GM19372 (cell line): ENCODE results near the gene SBNO1.
"Not testable (repeated sequence)": the region's sequence is repeated elsewhere in the genome, so short reads cannot be mapped to it uniquely, and the experiment has no call there.

ENCODE experiments used
- ATAC-seq: cut with Tn5 transposase; IDR thresholded peaks from one replicate; pipeline ENCODE4 v1.9.1; 2021; ENCODE audit warnings: mild to moderate bottlenecking, low read depth, moderate library complexity; ENCODE audit not compliant: unreplicated experiment

The SBNO1 gene

GRCh38 chr12:123364532-123365024, at the start of gene SBNO1:
SBNO1 (minus strand) TSS chr12:123364847; CDS start chr12:123350441, 14,406 bp downstream.
- peak; percentile 46 for ATAC-seq

DNA sequence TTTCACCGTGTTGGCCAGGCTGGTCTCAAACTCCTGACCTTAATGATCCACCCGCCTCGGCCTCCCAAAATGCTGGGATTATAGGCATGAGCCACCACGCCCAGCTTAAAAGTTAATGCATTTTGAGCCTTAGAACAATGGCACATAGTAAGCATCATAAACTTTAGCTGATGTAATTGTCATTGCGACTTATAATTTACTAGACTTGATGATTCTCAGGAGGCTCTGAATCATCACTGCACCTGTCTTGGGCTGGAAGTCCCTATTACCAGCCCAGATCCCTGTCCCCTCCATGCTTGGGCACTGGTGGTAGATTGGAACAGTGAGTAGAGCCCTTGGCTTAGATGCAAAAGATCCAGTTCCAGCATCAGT, 45.4 kb upstream of the SBNO1 start:
- ATAC-seq, result no peak

GRCh38 chr12:123409284-123410040, 44.8 kb upstream of the SBNO1 start:
- not testable (repeated sequence) for ATAC-seq

DNA sequence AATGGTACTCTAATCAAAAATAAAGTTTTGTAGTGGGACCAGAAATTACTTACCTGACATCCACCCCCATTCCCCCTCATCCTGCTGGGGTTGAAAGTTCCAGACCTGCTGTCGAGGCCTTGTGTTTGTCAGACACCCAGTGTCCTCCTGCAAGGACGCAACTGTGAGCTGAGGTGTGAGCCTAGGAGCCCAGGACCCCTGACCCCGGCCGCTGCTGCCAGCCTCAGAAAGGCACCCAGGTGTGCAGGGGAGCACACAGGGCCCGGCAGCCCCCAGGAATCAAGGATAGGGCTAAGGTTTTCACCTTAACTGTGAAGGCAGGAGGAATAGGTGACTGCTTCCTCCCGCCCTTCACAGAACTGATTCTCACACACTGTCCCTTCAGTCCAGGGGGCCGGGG, 44.0 kb upstream of the SBNO1 start:
- ATAC-seq, result not testable (repeated sequence)

DNA sequence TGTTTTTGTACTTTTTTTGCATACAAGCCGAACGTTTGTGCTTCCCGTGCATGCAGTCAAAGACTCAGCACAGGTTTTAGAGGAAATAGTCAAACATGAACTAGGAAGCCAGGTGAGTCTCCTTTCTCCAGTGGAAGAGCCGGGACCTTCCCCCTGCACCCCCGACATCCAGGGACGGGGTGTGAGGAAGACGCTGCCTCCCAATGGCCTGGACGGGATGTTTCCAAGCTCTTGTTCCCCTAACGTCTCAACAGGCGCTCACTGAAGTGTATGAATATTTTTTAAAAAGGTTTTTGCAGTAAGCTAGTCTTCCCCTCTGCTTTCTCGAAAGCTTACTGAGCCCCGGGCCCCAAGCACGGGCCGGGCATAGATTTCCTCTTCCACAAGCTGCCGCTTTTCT, 43.3 kb upstream of the SBNO1 start:
- not testable (repeated sequence) for ATAC-seq

GRCh38 chr12:123407269-123407668, 42.6 kb upstream of the SBNO1 start:
- not testable (repeated sequence) for ATAC-seq

GRCh38 chr12:123404581-123404980, 39.9 kb upstream of the SBNO1 start:
- no peak for ATAC-seq

GRCh38 chr12:123401753-123402683, 37.4 kb upstream of the SBNO1 start:
- no peak for ATAC-seq

DNA sequence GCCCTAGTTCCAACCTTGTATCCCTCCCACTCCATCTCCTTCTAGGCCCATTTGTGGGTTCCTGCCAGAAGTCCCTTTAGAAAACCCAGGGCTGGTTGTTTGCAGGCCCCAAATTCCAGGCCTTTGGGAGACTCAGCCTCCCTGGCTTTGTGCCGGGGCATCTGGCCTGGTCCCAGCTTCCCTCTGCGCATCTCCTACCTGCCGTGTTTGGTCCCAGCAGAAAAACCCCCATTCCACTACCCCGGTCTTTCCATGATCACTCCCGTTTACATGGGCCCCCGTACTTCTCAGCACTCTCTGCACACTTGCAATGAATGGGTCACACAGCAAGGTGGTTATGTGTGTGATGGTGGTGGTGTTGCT, 34.6 kb upstream of the SBNO1 start:
- no peak for ATAC-seq

GRCh38 chr12:123398550-123399254, 34.1 kb upstream of the SBNO1 start:
- no peak for ATAC-seq

GRCh38 chr12:123398177-123398549, 33.5 kb upstream of the SBNO1 start:
- ATAC-seq, result no peak

GRCh38 chr12:123397400-123397799, 32.8 kb upstream of the SBNO1 start:
- no peak for ATAC-seq

DNA sequence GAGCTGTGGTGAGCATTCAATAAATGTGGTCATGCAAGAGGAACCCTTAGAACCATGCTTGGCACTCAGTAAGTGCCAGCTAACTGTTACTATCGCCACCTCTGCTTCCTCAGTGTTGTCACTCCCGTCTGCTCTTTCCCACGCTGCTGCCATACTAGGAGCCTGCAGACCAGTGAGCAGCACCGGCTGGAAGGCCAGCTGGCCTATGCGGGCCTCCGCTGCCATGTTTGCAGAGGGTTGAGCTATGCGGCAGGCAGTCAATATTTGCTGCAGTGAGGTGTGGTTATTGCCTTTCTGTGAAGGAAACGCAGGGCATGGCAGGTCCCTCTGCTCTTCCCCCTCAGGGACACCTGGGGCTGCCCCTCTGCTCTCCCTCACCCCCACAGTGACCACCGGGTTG, 32.3 kb upstream of the SBNO1 start:
- no peak for ATAC-seq

- ATAC-seq, result no peak
Measured at GRCh38 chr12:123396543-123396942, 31.9 kb upstream of the SBNO1 start.

DNA sequence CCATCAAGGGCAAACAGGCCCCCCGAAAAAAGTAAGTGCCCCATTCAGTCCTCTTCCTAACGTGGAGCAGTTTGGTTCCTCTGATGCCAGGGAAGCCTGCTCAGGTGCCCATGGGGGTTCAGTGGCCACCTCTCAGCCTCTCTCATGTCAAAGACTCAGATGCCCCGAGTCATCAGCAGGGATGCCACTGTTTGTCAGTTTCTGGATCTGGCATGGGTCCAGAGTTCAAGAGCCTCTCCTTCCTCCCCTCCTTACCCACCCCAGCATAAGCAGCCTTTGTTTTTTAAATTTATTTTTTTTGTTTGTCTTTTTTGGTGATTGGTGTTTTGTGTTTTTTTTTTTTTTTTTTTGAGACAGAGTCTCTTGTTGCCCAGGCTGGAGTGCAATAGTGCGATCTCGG, 30.6 kb upstream of the SBNO1 start:
- no peak for ATAC-seq

GRCh38 chr12:123393747-123394146, 29.1 kb upstream of the SBNO1 start:
- ATAC-seq, result no peak

DNA sequence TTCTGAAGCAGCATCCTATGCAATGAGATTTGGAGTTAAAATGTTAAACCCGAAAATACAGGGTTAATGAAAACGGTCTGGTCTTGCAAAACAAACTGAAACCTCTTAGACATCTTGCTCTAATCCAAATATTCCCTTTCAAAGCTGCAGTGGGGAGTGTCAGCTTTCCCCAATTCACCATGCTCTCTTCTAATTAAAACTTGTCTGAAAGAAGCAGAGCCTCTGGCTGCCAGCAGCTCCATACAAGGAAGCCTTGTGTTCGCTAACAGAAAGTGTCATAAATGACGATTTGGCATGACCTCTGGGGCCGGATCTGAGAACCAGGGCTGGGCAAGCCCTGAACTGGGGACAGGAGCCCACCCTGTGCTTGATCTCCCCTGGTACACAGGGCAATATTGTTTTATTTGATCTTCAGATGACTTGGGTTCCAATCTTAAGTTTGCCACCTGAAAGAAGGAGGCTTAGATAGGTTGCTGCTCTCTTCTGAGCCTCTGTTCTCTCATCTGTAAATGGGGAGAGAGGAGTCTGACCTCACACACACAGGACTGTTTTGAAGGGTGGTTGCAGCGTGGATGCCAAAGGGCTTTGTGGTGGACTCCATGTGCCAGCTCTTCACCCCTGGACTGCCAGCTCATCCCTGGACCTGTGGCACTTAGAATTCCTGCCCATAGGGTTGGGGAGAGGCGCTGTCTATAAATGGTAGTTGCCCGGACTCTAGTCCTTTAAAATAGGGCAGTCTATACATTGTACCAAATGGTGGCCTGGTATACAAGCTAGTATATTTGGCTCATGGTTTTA, 27.1 kb upstream of the SBNO1 start:
- ATAC-seq, result no peak

GRCh38 chr12:123390498-123391426, 26.1 kb upstream of the SBNO1 start:
- no peak for ATAC-seq
